Measurements from ENCODE around the gene EMC6.

The EMC6 gene

GRCh38 chr17:3712811-3713463 is 44.3 kb downstream of the EMC6 start:
- H3K9me3 Mint-ChIP-seq: no peaks in the 10 kb centered on the region
- no peak overlapping the region for H3K4me3 Mint-ChIP-seq
- no peaks in the 10 kb centered on the region for H3K27me3 Mint-ChIP-seq (ENCODE audit: low read depth, poor library complexity)
- H3K4me1 Mint-ChIP-seq: no peaks in the 10 kb centered on the region
- no peak overlapping the region for H3K27ac Mint-ChIP-seq
- DNase-seq: no peak
- peaks cover 34% of the 10 kb centered on the region for H3K36me3 Mint-ChIP-seq (ENCODE audit: low read depth)
- TF ChIP-seq CTCF (IDR thresholded peaks at IDR 0.05): no peak

- no peak for TF ChIP-seq CTCF (IDR thresholded peaks at IDR 0.05)
- Mint-ChIP-seq H3K27ac (no peak overlapping the region), H3K36me3 (ENCODE audit: low read depth) (peaks cover 40% of the 10 kb centered on the region), H3K9me3 (no peaks in the 10 kb centered on the region), H3K4me1 (no peaks in the 10 kb centered on the region), H3K4me3 (no peak overlapping the region), H3K27me3 (ENCODE audit: low read depth, poor library complexity) (no peaks in the 10 kb centered on the region)
- no peak for DNase-seq
These were observed 46.7 kb downstream of the EMC6 start for GRCh38 chr17:3715296-3715695.

GRCh38 chr17:3718201-3718600 is 49.6 kb downstream of the EMC6 start:
- peak overlapping the region; percentile 76 for H3K27ac Mint-ChIP-seq
- no peak overlapping the region for H3K4me3 Mint-ChIP-seq
- peaks cover 11% of the 10 kb centered on the region for H3K4me1 Mint-ChIP-seq

GRCh38 chr17:3719265-3719664 is 50.7 kb downstream of the EMC6 start:
- no peak for TF ChIP-seq CTCF (IDR thresholded peaks at IDR 0.05)
- Mint-ChIP-seq H3K9me3 (no peaks in the 10 kb centered on the region), H3K4me1 (peaks cover 12% of the 10 kb centered on the region), H3K27me3 (ENCODE audit: low read depth, poor library complexity) (no peaks in the 10 kb centered on the region), H3K27ac (no peak overlapping the region), H3K4me3 (no peak overlapping the region), H3K36me3 (ENCODE audit: low read depth) (peaks cover 31% of the 10 kb centered on the region)
- DNase-seq: no peak

More at GRCh38 chr17:3718201-3718600, 49.6 kb downstream of the EMC6 start:
- no peaks in the 10 kb centered on the region for H3K27me3 Mint-ChIP-seq (ENCODE audit: low read depth, poor library complexity)
- no peak for TF ChIP-seq CTCF (IDR thresholded peaks at IDR 0.05)
- no peak for DNase-seq
- H3K36me3 Mint-ChIP-seq (ENCODE audit: low read depth): peaks cover 31% of the 10 kb centered on the region
- no peaks in the 10 kb centered on the region for H3K9me3 Mint-ChIP-seq

All from nephron progenitor cell (in vitro differentiated cells).